Dedifferentiated amniotic fluid mesenchymal stem cell (primary cell): Measurements from ENCODE around the gene LRP11.
A peak's percentile ranks its signal among the peaks of the same experiment; 100 is the strongest.
"Not testable (repeated sequence)": the region's sequence is repeated elsewhere in the genome, so short reads cannot be mapped to it uniquely, and the experiment has no call there.

Experiments
- DNase-seq: peaks from one replicate; pipeline ENCODE4 v3.0.0-alpha.2; 2016; ENCODE audit errors: extremely low spot score

LRP11 gene

GRCh38 chr6:149869275-149869892, 5.2 kb upstream of the LRP11 start:
- no peak for DNase-seq

GRCh38 chr6:149867876-149868640, 3.9 kb upstream of the LRP11 start:
- no peak for DNase-seq

- DNase-seq = peak; percentile 83
Observed at GRCh38 chr6:149864578-149865535, 698 bp upstream of the LRP11 start.

GRCh38 chr6:149862922-149863697, 1.0 kb downstream of the LRP11 start:
- peak; percentile 85 for DNase-seq

GRCh38 chr6:149862424-149862738, 1.8 kb downstream of the LRP11 start:
- DNase-seq = not testable (repeated sequence)

GRCh38 chr6:149861603-149862423, 2.3 kb downstream of the LRP11 start:
- no peak for DNase-seq

- DNase-seq = no peak
Observed at GRCh38 chr6:149860834-149861602, 3.1 kb downstream of the LRP11 start.

- no peak for DNase-seq
Observed at GRCh38 chr6:149860513-149860833, 3.7 kb downstream of the LRP11 start.

GRCh38 chr6:149859938-149860337, 4.2 kb downstream of the LRP11 start:
- no peak for DNase-seq

GRCh38 chr6:149859368-149859767, 4.8 kb downstream of the LRP11 start:
- DNase-seq = peak; percentile 54

GRCh38 chr6:149857541-149857940, 6.6 kb downstream of the LRP11 start:
- no peak for DNase-seq

GRCh38 chr6:149856256-149856994, 7.7 kb downstream of the LRP11 start:
- DNase-seq = no peak

GRCh38 chr6:149855741-149856140, 8.4 kb downstream of the LRP11 start:
- no peak for DNase-seq

GRCh38 chr6:149855040-149855654, 9.0 kb downstream of the LRP11 start:
- DNase-seq = peak; percentile 76

GRCh38 chr6:149854532-149854931, 9.6 kb downstream of the LRP11 start:
- no peak for DNase-seq

- not testable (repeated sequence) for DNase-seq
Observed at GRCh38 chr6:149854017-149854416, 10.1 kb downstream of the LRP11 start.

GRCh38 chr6:149852881-149853280, 11.3 kb downstream of the LRP11 start:
- DNase-seq = no peak

GRCh38 chr6:149852180-149852579, 12.0 kb downstream of the LRP11 start:
- no peak for DNase-seq
